K562 (cell line): ENCODE results near the gene MPPED1. TPM values are rescaled to one million over a fixed set of nuclear protein-coding genes. Genes with fewer than 3 reads are reported as not detected.

ENCODE experiments used
- ATAC-seq: fragments of 200-7000 bp; cut with Tn5 transposase; 3 replicates; pipeline ENCODE4 v1.9.1; 2020; ENCODE audit warnings: moderate library complexity
- Bru-seq: library from RNA; stranded (reverse); fragments of 400-500 nt; gene quantifications from one replicate; lab custom pipeline; 2021; lab: Mats Ljungman, UMichigan
- BruChase-seq, 2 experiments: library from RNA; stranded (reverse); fragments of 400-500 nt; gene quantifications; one replicate each; lab custom pipeline; 2021; lab: Mats Ljungman, UMichigan
- BruUV-seq: library from RNA; stranded (reverse); fragments of 400-500 nt; replicated peaks from 2 replicates; lab custom pipeline; 2021; lab: Mats Ljungman, UMichigan
- CTCF ChIA-PET: fragments of 300-600 bp; formaldehyde crosslinking; extraction: SDS; loops from one replicate; lab custom pipeline; 2021; ENCODE audit warnings: low intra/inter-chr PET ratio; lab: Yijun Ruan, JAX
- POLR2A ChIA-PET: fragments of 300-600, 350-650 bp; sonication (Branson Sonifier 250); formaldehyde crosslinking; extraction: SDS; loops from one replicate; lab custom pipeline; 2021; ENCODE audit warnings: antibody characterized with exemption, inconsistent platforms; lab: Yijun Ruan, JAX
- DNase-seq, 4 experiments: peaks; one replicate each; pipeline versions ENCODE4 v3.0.0 to v3.0.0-alpha.2; 2011 to 2018; ENCODE audit warnings: low spot score in 3 of 4, mixed read lengths in 3 of 4; ENCODE audit errors: extremely low read depth in 1 of 4
- FAIRE-seq: peaks from 2 replicates; lab custom pipeline; 2011; peaks lifted over from hg19 to GRCh38; lab: Jason Lieb, UNC
- H2AFZ ChIP-seq: 2 replicates; pipeline ENCODE4 v1.6.0; 2011; ENCODE audit warnings: low read depth, low read length, control low read depth, inconsistent platforms
- H3K27ac ChIP-seq: fragments of 200-600 bp; 3 replicates; pipeline ENCODE4 v1.8.0; 2011; ENCODE audit warnings: low read depth, mild to moderate bottlenecking, control low read depth, inconsistent platforms, low read length, moderate library complexity, mixed read lengths; ENCODE audit errors: extremely low read depth
- H3K27me3 ChIP-seq, 2 experiments: fragments of 300-600 bp in 1 of 2; 2 replicates in 1 of 2; 3 replicates in 1 of 2; pipeline versions ENCODE4 v1.6.0 to v1.8.0; 2011; ENCODE audit warnings: inconsistent platforms in 2 of 2, low read length in 2 of 2, mild to moderate bottlenecking in 1 of 2, mixed read lengths in 1 of 2, moderate library complexity in 1 of 2; ENCODE audit not compliant: control insufficient read depth in 2 of 2, insufficient read depth in 2 of 2
- H3K36me3 ChIP-seq: fragments of 300-600 bp; 3 replicates; pipeline ENCODE4 v1.8.0; 2011; ENCODE audit warnings: mild to moderate bottlenecking, low read length, inconsistent platforms; ENCODE audit not compliant: control insufficient read depth, insufficient read depth
- H3K4me1 ChIP-seq, 2 experiments: fragments of 200-600 bp in 1 of 2; replicated peaks in 1 of 2; 2 replicates in 1 of 2; 3 replicates in 1 of 2; pipeline versions ENCODE4 v1.5.1 to v1.8.0; 2011; ENCODE audit warnings: inconsistent platforms in 2 of 2, low read length in 2 of 2, mild to moderate bottlenecking in 1 of 2, mixed read lengths in 1 of 2, moderate library complexity in 1 of 2; ENCODE audit not compliant: control insufficient read depth in 2 of 2, insufficient read depth in 2 of 2
- H3K4me2 ChIP-seq: 2 replicates; pipeline ENCODE4 v1.6.1; 2011; ENCODE audit warnings: low read length, control low read depth, inconsistent platforms, mixed read lengths; ENCODE audit not compliant: insufficient read depth
- H3K4me3 ChIP-seq: fragments of 200-600 bp; sonication (generic), shearing (Covaris generic); 2 replicates; pipeline ENCODE4 v1.5.1; 2016; ENCODE audit warnings: control low read depth, inconsistent platforms
- H3K79me2 ChIP-seq: fragments of 200-600 bp; 3 replicates; pipeline ENCODE4 v1.8.0; 2011; ENCODE audit warnings: low read length, inconsistent platforms; ENCODE audit not compliant: control insufficient read depth, insufficient read depth
- H3K9ac ChIP-seq, 2 experiments: 2 replicates each; pipeline versions ENCODE4 v1.6.0 to v1.6.1; 2011; ENCODE audit warnings: low read depth in 2 of 2, low read length in 2 of 2, control low read depth in 1 of 2, inconsistent platforms in 1 of 2, mild to moderate bottlenecking in 1 of 2, mixed read lengths in 1 of 2; ENCODE audit not compliant: insufficient read depth in 1 of 2
- H3K9me1 ChIP-seq: one replicate; pipeline ENCODE4 v1.6.0; 2011; ENCODE audit warnings: inconsistent platforms, mild to moderate bottlenecking, low read length, moderate library complexity; ENCODE audit not compliant: control insufficient read depth, insufficient read depth
- H3K9me3 ChIP-seq: replicated peaks from 2 replicates; pipeline ENCODE4 v1.5.1; 2011; ENCODE audit warnings: low read depth, low read length, inconsistent platforms; ENCODE audit not compliant: control insufficient read depth, insufficient read depth
- H4K20me1 ChIP-seq: replicated peaks from 2 replicates; pipeline ENCODE4 v1.6.1; 2011; ENCODE audit warnings: low read length, inconsistent platforms, mixed read lengths; ENCODE audit not compliant: control insufficient read depth, insufficient read depth
- ATF1 ChIP-seq, 2 experiments: fragments of 450-650 bp in 1 of 2; IDR thresholded peaks; 2 replicates each; pipeline ENCODE4 v1.6.1; 2016; ENCODE audit warnings: missing compliant biosample characterization in 1 of 2, missing genetic modification characterization in 1 of 2
- CBX2 ChIP-seq: fragments of 200-600 bp; sonication (generic); IDR thresholded peaks from one replicate; pipeline ENCODE4 v1.6.1; 2012; ENCODE audit warnings: mild to moderate bottlenecking, low read length, inconsistent platforms; ENCODE audit not compliant: insufficient read depth, poor library complexity, severe bottlenecking
- CREB5 ChIP-seq: fragments of 250-450 bp; sonication (Bioruptor Pico); IDR thresholded peaks from 2 replicates; pipeline ENCODE4 v1.5.0; 2020; ENCODE audit warnings: mild to moderate bottlenecking
- FOXO4 ChIP-seq: fragments of 450-650 bp; formaldehyde crosslinking; IDR thresholded peaks from 2 replicates; pipeline ENCODE4 v1.4.0; 2020; ENCODE audit warnings: mild to moderate bottlenecking, moderate library complexity
- HSF4 ChIP-seq: fragments of 250-450 bp; sonication (Bioruptor Pico); IDR thresholded peaks from 2 replicates; pipeline ENCODE4 v2.1.2; 2022; ENCODE audit warnings: mild to moderate bottlenecking, moderate library complexity, borderline replicate concordance
- KDM5B ChIP-seq: fragments of 200-600 bp; sonication (generic); IDR thresholded peaks from 2 replicates; pipeline ENCODE4 v1.6.1; 2012; ENCODE audit warnings: low read depth, mild to moderate bottlenecking, moderate library complexity, low read length, control low read depth, inconsistent platforms; ENCODE audit not compliant: insufficient replicate concordance
- NCOA1 ChIP-seq: fragments of 450-650 bp; IDR thresholded peaks from 2 replicates; pipeline ENCODE4 v1.6.1; 2016; ENCODE audit warnings: low read depth
- NFIX ChIP-seq: fragments of 250-450 bp; sonication (Bioruptor Pico); IDR thresholded peaks from 2 replicates; pipeline ENCODE4 v1.4.0; 2020; ENCODE audit warnings: low read depth, mild to moderate bottlenecking, moderate library complexity
- NR2F6 ChIP-seq: fragments of 450-650 bp; formaldehyde crosslinking; IDR thresholded peaks from 2 replicates; pipeline ENCODE4 v1.4.0; 2020; ENCODE audit warnings: mild to moderate bottlenecking
- PHF20 ChIP-seq: fragments of 450-650 bp; IDR thresholded peaks from 2 replicates; pipeline ENCODE4 v1.6.1; 2018; ENCODE audit not compliant: partially characterized antibody
- PHTF2 ChIP-seq: fragments of 250-450 bp; sonication (Bioruptor Pico); IDR thresholded peaks from 2 replicates; pipeline ENCODE4 v1.5.0; 2021; ENCODE audit warnings: mild to moderate bottlenecking
- ZBTB17 ChIP-seq: fragments of 450-650 bp; formaldehyde crosslinking; IDR thresholded peaks from 2 replicates; pipeline ENCODE4 v1.4.0; 2020; ENCODE audit warnings: mild to moderate bottlenecking
- ZNF280A ChIP-seq: fragments of 450-650 bp; IDR thresholded peaks from 2 replicates; pipeline ENCODE4 v1.6.1; 2018; ENCODE audit warnings: mild to moderate bottlenecking, low read depth; ENCODE audit not compliant: partially characterized antibody
- WGBS: fragments of 100-300 bp; shearing (Covaris generic); methylation state at CpG from one replicate; pipeline ENCODE4 v1.1.6; 2016; ENCODE audit warnings: low coverage, mixed read lengths; ENCODE audit not compliant: insufficient coverage; ENCODE audit errors: missing lambda C conversion rate; 5-methylcytosine and 5-hydroxymethylcytosine counted together
- in situ Hi-C: fragments of 300-500 bp; cut with MboI; formaldehyde crosslinking; loops from 4 replicates; pipeline ENCODE4 v1.15.0; 2018; ENCODE audit warnings: inconsistent platforms, mixed read lengths
- intact Hi-C: fragments of 100-400 bp; cut with micrococcal nuclease; formaldehyde crosslinking; loops from 2 replicates; pipeline ENCODE4 v1.14.2; 2022
- long read RNA-seq, 3 experiments: library from polyadenylated mRNA in 2 of 3; library from RNA in 1 of 3; unstranded in 2 of 3; stranded (forward) in 1 of 3; transcript quantifications; one replicate each; pipeline ENCODE4 v2.0.0, GENCODE V29; 2019 to 2022
- polyA minus RNA-seq, 3 experiments: library from RNA; depleted of rRNA, polyadenylated mRNA; stranded (reverse); fragments of >200 nt; gene quantifications; 2 replicates each; pipeline ENCODE4 v1.2.3, GENCODE V29; 2011
- polyA plus RNA-seq, 8 experiments: library from polyadenylated mRNA; depleted of rRNA in 4 of 8; stranded (reverse) in 5 of 8; unstranded in 3 of 8; fragments of >200 nt; fragmentation: Nextera tagmentation in 2 of 8; fragmentation: Illumina TruSeq in 1 of 8; extraction: Ambion mirVana in 2 of 8; extraction: Trizol in 1 of 8; gene quantifications; 2 replicates each; pipeline versions ENCODE4 v1.2.1 to v1.2.3, GENCODE V29; 2011 to 2014; ENCODE audit warnings: inconsistent platforms in 1 of 8, missing spikeins in 1 of 8
- total RNA-seq, 7 experiments: library from RNA; depleted of rRNA in 6 of 7; stranded (reverse); fragments of >200 nt in 6 of 7; fragmentation: Illumina TruSeq in 2 of 7; extraction: Trizol in 2 of 7; gene quantifications; 2 replicates each; pipeline versions ENCODE4 v1.2.1 to v1.2.3, GENCODE V29; 2011 to 2021; ENCODE audit warnings: low replicate concordance in 1 of 7

The MPPED1 gene
- not detected in 2 replicates for total RNA-seq (2011; cell fraction: chromatin; rRNA removed; ENCODE audit: low replicate concordance)
- not detected in 2 replicates for total RNA-seq (2011; cell fraction: nucleolus; rRNA removed)
- not detected in 2 replicates for total RNA-seq (2011; cell fraction: nucleoplasm; rRNA removed)
- total RNA-seq (2014; rRNA removed) (not detected in 2 replicates), total RNA-seq (2014; rRNA removed; fragmentation: Illumina TruSeq; extraction: Trizol) (not detected in 2 replicates), total RNA-seq (2015; rRNA removed; fragmentation: Illumina TruSeq; extraction: Trizol) (not detected in 2 replicates), total RNA-seq (2021) (not detected in 2 replicates), polyA plus RNA-seq (2011; rRNA removed) (not detected in 2 replicates), polyA plus RNA-seq (2014; fragmentation: Illumina TruSeq; extraction: Trizol) (not detected in 2 replicates), polyA plus RNA-seq (2014; fragmentation: Nextera tagmentation; extraction: Ambion mirVana) (not detected), polyA plus RNA-seq (2014; rRNA removed) (not detected in 2 replicates), polyA minus RNA-seq (2011; rRNA and poly(A)+ RNA removed) (not detected in 2 replicates), Bru-seq, nascent RNA (percentile 1 among the genes with signal in this experiment), BruChase-seq, experiment 1, labeled RNA remaining after a 2-hour chase (not detected), BruChase-seq, experiment 2, labeled RNA remaining after a 6-hour chase (not detected)
- not detected in 2 replicates for polyA plus RNA-seq (2011; cell fraction: cytosol; rRNA removed)
- polyA plus RNA-seq (2011; cell fraction: nucleus; rRNA removed), result not detected in 2 replicates
- polyA plus RNA-seq (2012), result not detected in 2 replicates
- not detected in 2 replicates for polyA minus RNA-seq (2011; cell fraction: cytosol; rRNA and poly(A)+ RNA removed)
- not detected in 2 replicates for polyA minus RNA-seq (2011; cell fraction: nucleus; rRNA and poly(A)+ RNA removed)
- long read RNA-seq, experiment 1, result 0 reads
- long read RNA-seq, experiment 2, result 0 reads
- long read RNA-seq, experiment 3, result 0 reads

GRCh38 chr22:43411869-43412807, at the start of gene MPPED1:
TSS of gene MPPED1 (plus strand) at chr22:43412014. CDS start at chr22:43424986, 12,972 bp downstream.
- no peak within 1 kb of the TSS for H2AFZ ChIP-seq
- in situ Hi-C loops (no loop called here), intact Hi-C loops (no loop called here)
- H4K20me1 ChIP-seq, result no peaks in the 10 kb centered on the region
- H3K9me1 ChIP-seq, result no peaks in the 10 kb centered on the region
- ChIA-PET POLR2A (no interaction called here), CTCF (no interaction called here)
- H3K9me3 ChIP-seq, result no peaks in the 10 kb centered on the region
- no TSS peak for BruUV-seq
- DNase-seq (no peak), FAIRE-seq (no peak), ATAC-seq (no peak)
- no peak within 1 kb of the TSS for H3K4me2 ChIP-seq
- H3K4me3 ChIP-seq, result no peak within 1 kb of the TSS
- H3K27ac ChIP-seq, result no peak within 1 kb of the TSS
- 3% methylated on average over 11 of the region's 95 CpGs for WGBS
- no peaks in the 10 kb centered on the region for H3K36me3 ChIP-seq
- no peaks in the 10 kb centered on the region for H3K4me1 ChIP-seq
- H3K79me2 ChIP-seq, result no peaks in the 10 kb centered on the region
- H3K27me3 ChIP-seq, result peaks cover 12 to 24% of the 10 kb centered on the region in 2 experiments; a peak in 3 of 5 replicates
- no peak within 1 kb of the TSS for H3K9ac ChIP-seq
- TF ChIP-seq ATF1 (CRISPR knock-in tag; IDR thresholded peaks at IDR 0.05), result no peak
- no peak for TF ChIP-seq ATF1 (tag; IDR thresholded peaks at IDR 0.05)
- TF ChIP-seq FOXO4 (CRISPR knock-in tag), result no peak
- TF ChIP-seq NCOA1, result no peak
- TF ChIP-seq KDM5B, result no peak
- TF ChIP-seq ZNF280A, result no peak
- TF ChIP-seq ZBTB17 (CRISPR knock-in tag), result no peak
- no peak for TF ChIP-seq PHTF2 (CRISPR knock-in tag)
- no peak for TF ChIP-seq CREB5 (CRISPR knock-in tag)
- no peak for TF ChIP-seq HSF4 (CRISPR knock-in tag)
- TF ChIP-seq NR2F6 (CRISPR knock-in tag), result no peak
- no peak for TF ChIP-seq PHF20
- TF ChIP-seq CBX2, result no peak
- no peak for TF ChIP-seq NFIX (CRISPR knock-in tag)
